Myocyte (in vitro differentiated cells): Measurements from ENCODE around the gene PLPP3. TPM values are rescaled to one million over a fixed set of nuclear protein-coding genes. Genes with fewer than 3 reads are reported as not detected.

Experiments used
- DNase-seq: peaks from one replicate; pipeline ENCODE4 v3.0.0-alpha.2; 2012; ENCODE audit warnings: low read depth
- total RNA-seq: library from RNA; depleted of rRNA; stranded (reverse); fragments of >200 nt; gene quantifications from 2 replicates; pipeline ENCODE4 v1.2.3, GENCODE V29; 2014

Gene PLPP3
- total RNA-seq, 1 donor from 2014 or later, result 27.5 TPM

DNA sequence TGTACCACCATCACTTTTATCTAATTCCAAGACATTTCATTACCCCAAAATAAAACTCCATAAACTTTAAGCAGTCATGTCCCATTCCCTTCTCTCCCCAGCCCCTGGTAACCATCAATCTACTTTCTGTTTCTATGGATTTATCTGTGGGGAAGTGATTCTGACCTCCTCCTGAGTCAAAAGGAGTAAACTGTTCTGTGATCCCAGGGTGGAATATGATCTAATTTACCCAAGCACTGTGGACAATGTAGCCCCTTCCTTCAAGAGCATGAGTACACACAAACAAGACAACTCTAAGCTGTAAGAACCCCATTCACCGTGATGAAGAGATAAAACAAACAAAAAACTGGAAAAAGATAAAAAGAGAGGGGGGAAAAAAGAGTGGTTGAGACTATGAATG lies 77.9 kb downstream of the PLPP3 start:
- no peak for DNase-seq

DNA sequence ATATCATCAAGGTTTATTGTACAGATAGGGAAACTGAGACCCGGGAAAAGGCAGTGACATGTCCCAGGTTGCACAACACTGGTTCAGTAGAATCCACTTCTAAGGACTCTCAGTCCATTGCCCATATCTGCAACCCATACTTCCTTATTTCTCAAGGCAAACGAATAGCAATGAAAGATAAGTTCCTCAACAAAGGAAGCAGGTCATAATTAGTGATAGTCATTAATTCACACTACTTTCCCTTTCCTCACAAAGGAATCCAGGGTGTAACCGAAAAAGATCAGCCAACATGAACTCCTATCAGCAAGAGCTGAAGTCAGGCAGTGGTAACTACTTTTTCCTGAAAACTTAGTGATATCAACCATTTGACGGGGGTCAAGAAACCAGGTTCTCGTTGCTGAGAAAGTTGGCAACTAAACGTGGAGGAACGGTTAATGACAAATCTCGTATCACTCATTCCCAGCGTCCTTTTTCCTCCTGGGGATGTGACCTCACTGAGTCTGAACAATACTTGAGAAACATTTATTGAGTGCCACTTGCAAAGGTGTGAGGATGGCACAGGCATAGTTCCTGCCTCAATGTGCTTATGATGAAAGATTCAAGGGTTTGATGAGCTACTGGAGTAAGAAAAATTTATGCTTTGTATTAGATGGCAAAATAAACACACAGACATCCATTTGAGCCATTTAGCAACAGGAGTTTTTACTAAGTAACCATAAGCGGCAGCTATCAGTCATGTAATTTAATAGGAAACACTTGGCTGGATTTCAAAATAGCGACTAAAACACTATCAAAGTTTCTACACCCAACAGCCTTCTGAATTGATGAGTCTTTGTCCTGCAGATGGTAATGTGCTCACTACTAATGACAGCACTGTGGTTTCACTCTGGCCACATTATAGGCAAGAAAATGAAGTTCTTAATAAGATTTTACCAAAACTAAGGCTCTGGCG lies 82.3 kb downstream of the PLPP3 start:
- DNase-seq, result no peak

DNA sequence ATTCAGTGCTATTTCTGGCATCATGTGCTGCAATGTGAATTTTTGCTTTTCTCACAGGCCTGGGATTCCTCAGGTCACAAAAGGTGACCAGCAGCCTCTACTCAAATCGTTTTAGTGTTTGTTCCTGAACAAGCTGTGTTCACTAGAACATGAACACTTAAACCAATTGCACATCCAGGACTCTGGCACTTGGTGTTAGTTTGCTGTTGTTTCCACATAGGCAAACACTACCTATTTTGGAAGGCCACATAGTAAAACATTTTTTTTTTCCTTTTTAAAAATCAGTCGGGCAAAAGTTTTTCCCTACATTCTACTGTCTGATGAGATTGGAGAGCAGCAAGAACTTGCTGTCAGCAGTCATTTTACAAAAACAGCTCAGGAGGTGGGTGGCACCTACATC lies 83.2 kb downstream of the PLPP3 start:
- no peak for DNase-seq

DNA sequence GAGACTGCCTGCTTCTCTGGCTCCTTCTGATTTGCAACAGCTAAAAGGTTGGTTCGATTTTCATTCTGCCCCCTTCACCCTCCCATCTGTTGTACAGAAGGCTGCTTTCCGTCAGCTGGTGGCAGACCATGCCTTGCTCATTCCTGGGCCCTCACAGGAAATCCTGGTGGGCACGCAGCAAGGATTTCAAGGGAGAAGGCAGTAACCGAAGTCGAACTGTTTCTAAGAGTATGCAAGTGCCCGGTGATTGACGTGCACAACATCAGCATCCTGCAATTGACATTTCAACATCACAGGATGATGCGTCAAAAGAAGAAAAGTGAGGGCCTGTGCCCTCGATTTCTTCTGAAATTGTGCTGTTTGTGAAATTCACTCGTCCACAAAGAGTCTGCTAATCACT lies 83.8 kb downstream of the PLPP3 start:
- no peak for DNase-seq

GRCh38 chr1:56494306-56494705 lies 85.1 kb downstream of the PLPP3 start:
- no peak for DNase-seq

DNA sequence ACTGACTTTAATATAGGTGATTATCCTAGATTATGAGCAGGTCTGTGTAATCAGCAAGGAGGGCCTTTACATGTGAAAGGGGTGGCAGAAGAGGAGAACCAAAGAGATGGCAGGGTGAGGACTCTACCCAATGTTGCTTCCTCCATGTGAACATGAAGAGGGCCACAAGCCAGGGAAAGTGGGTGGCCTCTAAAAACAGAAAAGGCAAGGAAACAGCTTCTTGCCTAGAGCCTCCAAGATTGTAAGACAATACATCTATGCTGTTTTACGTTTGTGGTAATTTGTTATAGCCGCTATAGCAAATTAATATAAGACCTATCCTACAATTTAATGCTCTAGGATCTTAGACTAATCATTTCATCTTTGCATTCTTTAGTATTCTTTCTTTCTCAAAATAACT lies 85.5 kb downstream of the PLPP3 start:
- DNase-seq, result no peak

DNA sequence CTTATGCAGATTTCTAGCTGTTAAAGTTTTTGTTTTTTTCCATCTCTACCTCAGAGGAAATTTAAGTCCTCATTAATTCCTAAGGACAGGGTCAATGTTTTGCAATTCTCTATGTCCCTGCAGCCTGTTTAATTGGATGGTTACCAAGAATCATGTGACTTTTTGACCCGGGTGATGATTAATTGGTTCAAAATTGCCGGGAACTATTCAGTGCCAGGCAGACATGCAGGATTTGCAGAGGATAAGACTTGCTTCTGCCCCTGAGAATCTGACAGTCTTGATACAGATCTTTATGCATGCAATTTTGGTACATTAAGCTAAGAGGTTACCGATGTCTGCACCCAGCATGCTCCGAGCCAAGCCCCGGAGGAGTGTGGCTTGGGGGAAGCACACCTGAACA lies 87.9 kb downstream of the PLPP3 start:
- DNase-seq, result peak; percentile 39

- no peak for DNase-seq
Observed at GRCh38 chr1:56490619-56491018, 88.7 kb downstream of the PLPP3 start.

DNA sequence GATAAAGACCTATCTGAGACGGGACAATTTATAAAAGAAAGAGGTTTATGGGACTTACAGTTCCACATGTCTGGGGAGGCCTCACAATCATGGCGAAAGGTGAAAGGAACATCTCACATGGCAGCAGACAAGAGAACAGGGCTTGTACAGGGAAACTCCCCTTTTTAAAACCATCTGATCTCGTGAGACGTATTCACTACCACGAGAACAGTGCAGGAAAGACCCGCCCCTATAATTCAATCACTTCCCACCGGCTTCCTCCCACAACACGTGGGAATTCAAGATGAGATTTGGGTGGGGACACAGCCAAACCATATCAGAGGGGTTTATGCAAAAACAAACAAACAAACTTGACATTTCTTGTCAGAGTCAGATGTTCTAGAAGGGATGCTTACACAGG lies 89.7 kb downstream of the PLPP3 start:
- DNase-seq, result no peak

GRCh38 chr1:56484695-56485094 lies 94.7 kb downstream of the PLPP3 start:
- no peak for DNase-seq

DNA sequence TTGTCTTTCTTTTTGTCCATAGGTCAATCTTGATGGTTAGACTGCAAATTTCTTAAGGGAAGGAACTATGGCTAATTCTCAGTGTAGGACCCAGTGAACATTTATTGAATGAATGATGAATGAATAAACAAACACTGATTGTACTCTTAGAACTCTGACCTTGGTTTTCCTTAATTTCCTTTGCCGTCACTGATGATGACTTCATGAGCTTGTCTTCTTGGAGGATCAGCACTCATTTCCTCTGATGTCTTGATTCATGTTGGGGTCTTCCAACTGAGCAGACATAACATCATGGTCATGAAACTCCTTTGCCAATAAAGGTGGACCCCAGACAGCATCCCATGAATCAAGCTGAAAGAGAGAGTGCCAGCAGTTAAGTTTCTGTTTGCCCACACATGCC lies 96.3 kb downstream of the PLPP3 start:
- no peak for DNase-seq

DNA sequence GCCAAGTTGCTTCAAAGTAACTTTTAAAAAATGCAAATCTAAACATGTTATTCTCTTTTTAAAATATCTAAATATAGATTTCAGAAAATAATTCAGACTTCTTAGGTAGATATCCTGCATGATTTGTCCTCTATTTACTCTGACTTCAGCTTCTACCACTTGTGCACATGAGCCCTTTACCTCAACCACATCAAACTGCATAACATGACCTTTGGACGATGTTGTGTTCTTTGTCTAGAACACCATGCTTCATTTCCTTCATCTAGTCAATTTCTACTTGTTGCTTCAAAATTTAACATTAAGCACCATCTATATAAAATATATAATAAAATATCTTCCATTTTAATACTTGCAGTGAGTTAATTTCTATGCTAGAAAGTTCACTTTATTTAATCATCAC lies 96.9 kb downstream of the PLPP3 start:
- no peak for DNase-seq

DNA sequence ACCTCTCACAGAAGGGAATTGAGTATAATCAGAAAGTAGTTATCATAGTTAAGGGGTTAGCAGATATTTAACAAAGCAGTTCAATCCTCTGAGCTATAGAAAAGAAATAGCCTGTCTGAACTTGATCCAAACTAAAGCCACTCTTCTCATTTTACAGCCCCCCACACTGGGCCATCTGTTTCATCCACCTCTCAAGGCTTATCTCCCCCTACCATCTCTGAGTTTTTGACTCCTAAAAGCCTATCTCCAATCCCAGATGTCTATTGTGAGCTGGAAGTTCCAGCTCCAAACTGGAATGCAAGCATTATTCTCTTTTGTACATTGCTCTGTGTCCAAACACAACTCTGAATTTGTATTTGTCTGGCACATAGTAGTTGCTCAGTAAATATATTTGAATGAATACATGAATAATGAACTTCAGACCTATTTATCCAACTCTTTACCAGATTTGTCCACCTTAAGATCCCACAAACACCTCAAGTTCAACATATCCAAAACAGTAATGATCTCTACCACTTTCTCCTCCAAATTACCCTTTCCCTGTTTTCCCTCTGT lies 98.1 kb downstream of the PLPP3 start:
- no peak for DNase-seq

- DNase-seq, result no peak
Observed at GRCh38 chr1:56478734-56479133, 100.6 kb downstream of the PLPP3 start.

- peak; percentile 24 for DNase-seq
Observed at GRCh38 chr1:56477164-56478111, 101.9 kb downstream of the PLPP3 start.

GRCh38 chr1:56473582-56474270 lies 105.6 kb downstream of the PLPP3 start:
- peak; percentile 3 for DNase-seq

GRCh38 chr1:56472860-56473259 lies 106.5 kb downstream of the PLPP3 start:
- DNase-seq, result no peak

- DNase-seq, result no peak
Observed at GRCh38 chr1:56469640-56470371, 109.6 kb downstream of the PLPP3 start.

GRCh38 chr1:56468518-56468917 lies 110.8 kb downstream of the PLPP3 start:
- DNase-seq, result peak; percentile 13

GRCh38 chr1:56466538-56466937 lies 112.8 kb downstream of the PLPP3 start:
- no peak for DNase-seq
